Suprapubic skin (tissue), 3 donors: ENCODE data around the gene AIG1.

Source experiments
- CTCF ChIP-seq, 2 donors: fragments of 200-600 bp in 1 of 2; fragments of 450-650 bp in 1 of 2; sonication (generic) in 1 of 2; IDR thresholded peaks; one replicate each; pipeline ENCODE4 v1.5.1; 2016 to 2019; ENCODE audit warnings: antibody characterized with exemption in 2 of 2, mild to moderate bottlenecking in 1 of 2, moderate library complexity in 1 of 2
- POLR2A ChIP-seq, 2 donors: fragments of 450-650 bp; IDR thresholded peaks; one replicate each; pipeline ENCODE4 v1.6.1; 2017; ENCODE audit warnings: antibody characterized with exemption in 2 of 2, mild to moderate bottlenecking in 2 of 2, moderate library complexity in 2 of 2

GRCh38 chr6:143215363-143215762 is 154.7 kb downstream of the AIG1 start:
- TF ChIP-seq CTCF (IDR thresholded peaks at IDR 0.05) = no peak
- TF ChIP-seq POLR2A (IDR thresholded peaks at IDR 0.05) = no peak
